Stimulated activated CD4-positive, alpha-beta T cell treated with anti-CD3 and anti-CD28 coated beads, Interleukin-4, amount 100 ng/mL, for 4 hours (primary cell): ENCODE measurements around the gene AGPS.
"Not testable (repeated sequence)": the region's sequence is repeated elsewhere in the genome, so short reads cannot be mapped to it uniquely, and the experiment has no call there.

Experiments
- DNase-seq, 2 experiments: peaks; one replicate each; pipeline ENCODE4 v3.0.0-alpha.2; 2020

The AGPS gene

GRCh38 chr2:177476897-177477296, 84.3 kb downstream of the AGPS start:
- no peak for DNase-seq

- no peak for DNase-seq
Observed at GRCh38 chr2:177478029-177478428, 85.5 kb downstream of the AGPS start.

DNA sequence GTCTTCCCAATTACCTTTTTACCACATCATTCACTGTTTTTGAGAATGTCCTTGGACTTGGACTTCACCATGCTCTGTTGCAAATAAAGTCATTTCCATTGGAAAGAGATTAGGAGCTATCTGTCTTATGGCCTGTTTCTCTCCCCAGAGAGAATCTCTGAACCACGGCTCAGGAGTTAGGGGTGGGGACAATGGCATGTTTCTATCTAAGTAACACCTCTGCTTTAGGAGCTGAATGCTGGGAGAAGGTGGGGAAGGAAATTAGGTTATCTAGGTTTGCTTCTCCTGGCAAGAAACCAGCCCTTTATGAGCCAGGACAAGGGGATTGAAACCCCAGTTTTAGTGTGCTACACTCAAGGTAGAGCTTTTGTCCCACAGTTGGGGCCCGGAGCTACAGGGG, 86.3 kb downstream of the AGPS start:
- DNase-seq = no peak

GRCh38 chr2:177482195-177482594, 89.6 kb downstream of the AGPS start:
- DNase-seq = no peak

DNA sequence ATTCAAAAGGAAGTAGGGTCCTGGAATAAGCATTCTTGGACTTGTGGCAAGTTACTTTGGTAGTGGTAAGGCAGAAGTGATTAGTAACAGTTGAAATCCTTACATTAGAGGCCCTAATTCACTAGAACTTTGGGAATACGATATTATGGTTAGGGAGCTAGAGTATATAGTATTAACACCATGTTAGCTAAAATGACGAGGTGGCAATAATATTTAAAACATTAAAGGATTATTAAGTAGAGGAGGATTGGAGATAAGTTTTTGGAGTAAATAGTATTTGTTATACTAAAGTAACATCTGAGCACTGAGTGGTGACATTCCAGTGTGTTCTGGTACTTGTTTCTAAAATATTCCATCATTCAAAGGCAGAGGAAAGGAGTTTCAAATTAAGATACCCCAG, 91.0 kb downstream of the AGPS start:
- no peak for DNase-seq

GRCh38 chr2:177484180-177484795, 91.7 kb downstream of the AGPS start:
- DNase-seq = no peak

- not testable (repeated sequence) for DNase-seq
Observed at GRCh38 chr2:177485657-177486056, 93.1 kb downstream of the AGPS start.

DNA sequence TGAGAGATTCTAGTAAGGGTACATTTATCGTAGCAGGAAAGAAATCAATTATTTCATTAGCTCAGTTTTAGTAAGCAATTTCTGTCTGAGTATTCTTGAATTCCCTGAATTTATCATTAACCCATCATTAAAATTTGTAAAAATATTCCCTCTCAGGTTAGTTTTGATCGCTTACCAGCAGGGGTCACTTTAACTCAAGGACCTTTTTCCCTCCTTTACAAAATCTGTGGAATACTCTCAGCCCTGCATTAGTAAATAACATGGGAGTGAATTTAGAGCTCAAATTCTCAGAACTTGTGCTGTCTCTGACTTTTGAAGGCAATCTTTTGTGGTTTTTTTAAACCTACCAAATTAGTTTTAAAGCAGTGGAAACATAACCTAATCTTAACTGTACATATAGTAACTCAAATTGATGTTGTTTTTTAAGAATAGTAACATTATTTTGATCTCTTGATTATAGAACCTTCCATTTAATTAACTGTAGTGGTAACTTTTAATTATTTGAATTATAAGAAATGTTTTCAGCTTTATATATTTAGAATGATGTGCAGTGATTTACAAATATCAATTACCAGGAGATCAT, 97.2 kb downstream of the AGPS start:
- no peak for DNase-seq

GRCh38 chr2:177495945-177496344, 103.4 kb downstream of the AGPS start:
- no peak for DNase-seq

- no peak for DNase-seq
Observed at GRCh38 chr2:177496921-177497320, 104.3 kb downstream of the AGPS start.

GRCh38 chr2:177501186-177501585, 108.6 kb downstream of the AGPS start:
- no peak for DNase-seq

GRCh38 chr2:177506505-177506904, 113.9 kb downstream of the AGPS start:
- no peak for DNase-seq

- no peak for DNase-seq
Observed at GRCh38 chr2:177506998-177507397, 114.4 kb downstream of the AGPS start.

GRCh38 chr2:177516824-177517544, 124.4 kb downstream of the AGPS start:
- DNase-seq = no peak

DNA sequence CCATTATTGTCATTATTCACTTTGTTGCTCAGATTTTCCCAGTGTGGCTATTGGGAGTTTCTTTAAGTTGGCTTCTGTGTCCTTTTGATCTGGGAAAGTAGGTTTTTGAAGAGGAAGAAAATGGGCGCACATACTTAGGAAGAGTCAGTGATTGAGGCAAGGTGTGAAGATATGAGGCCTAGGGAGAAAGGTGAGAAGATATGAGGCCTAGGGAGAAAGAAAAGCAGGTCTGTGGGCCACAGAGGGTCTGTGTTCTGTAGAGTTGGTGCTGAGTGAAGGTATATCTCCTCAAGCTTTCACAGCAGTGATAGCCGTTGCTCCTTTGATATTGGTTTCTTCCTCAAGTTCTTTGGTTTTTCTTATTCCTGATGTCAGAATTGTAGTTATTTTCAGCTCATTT, 126.2 kb downstream of the AGPS start:
- no peak for DNase-seq

- DNase-seq = no peak
Observed at GRCh38 chr2:177519534-177520115, 127.1 kb downstream of the AGPS start.

- DNase-seq = no peak
Observed at GRCh38 chr2:177520324-177520723, 127.8 kb downstream of the AGPS start.

- DNase-seq = no peak
Observed at GRCh38 chr2:177523781-177524180, 131.2 kb downstream of the AGPS start.

DNA sequence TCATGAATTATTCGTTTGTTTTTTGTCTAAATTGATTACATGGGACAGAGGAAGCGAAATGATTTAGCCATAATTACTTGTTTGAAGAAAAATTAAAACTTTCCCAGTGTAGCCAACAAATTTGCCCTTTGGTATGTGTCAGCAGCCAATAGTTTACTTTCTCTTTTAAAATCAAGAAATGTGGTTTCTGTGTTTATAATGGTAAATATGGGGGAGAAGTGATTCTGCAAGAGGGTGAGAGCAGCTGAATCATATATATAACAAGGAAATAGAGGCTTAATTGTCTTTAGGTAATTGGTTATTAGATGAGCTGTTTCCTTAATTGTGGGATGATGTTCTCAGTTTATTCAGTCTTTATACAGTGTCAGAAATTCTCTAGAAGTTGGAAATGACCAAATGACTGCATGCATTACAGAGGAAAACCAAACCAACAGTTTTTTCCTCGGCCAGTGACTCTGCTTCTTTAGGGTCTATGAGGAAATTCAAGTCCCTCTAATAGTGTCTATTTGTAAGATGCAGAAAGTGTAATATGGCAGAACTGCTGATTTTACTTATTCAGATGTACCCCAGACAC, 132.9 kb downstream of the AGPS start:
- DNase-seq = no peak

GRCh38 chr2:177528351-177528933, 135.9 kb downstream of the AGPS start:
- no peak for DNase-seq

GRCh38 chr2:177529166-177529565, 136.6 kb downstream of the AGPS start:
- no peak for DNase-seq

DNA sequence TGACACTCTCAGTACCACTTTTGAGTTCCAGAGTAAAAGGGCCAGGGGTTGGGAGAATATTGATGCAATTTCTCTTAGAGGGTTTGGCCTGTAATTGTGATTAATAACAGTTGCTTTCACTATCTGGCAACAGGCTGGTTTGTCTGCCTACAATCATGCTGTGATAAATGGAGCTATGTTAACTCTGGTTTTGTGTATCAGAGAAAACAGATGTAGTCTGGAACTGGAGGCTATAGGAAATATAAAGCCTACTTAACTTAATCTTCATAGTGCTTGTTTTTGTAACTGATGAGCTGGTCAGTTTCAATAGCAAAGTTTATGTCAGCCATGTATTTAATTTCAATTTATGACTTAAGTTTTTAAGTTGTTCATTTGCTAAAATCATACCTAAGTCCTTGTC, 138.0 kb downstream of the AGPS start:
- no peak for DNase-seq

DNA sequence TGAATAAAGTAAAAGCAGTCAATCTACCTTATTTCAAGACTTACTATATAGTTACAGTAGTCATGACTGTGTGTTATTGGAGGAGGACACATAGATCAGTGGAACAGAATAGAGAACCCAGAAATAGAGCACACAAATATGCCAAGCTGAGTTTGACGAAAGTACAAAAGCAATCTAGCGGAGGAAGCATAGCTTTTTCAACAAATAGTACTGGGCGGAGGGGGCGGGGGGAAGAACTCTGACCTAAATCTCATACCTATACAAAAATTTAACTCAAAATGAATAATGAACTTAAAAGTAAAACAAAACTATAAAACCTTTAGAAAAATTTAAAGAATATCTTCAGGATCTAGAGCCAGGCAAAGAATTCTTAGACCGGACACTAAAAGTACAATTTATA, 139.1 kb downstream of the AGPS start:
- no peak for DNase-seq
